ENCODE data around the gene SEPTIN5. TPM values are rescaled to one million over a fixed set of nuclear protein-coding genes. Genes with fewer than 3 reads are reported as not detected.

The SEPTIN5 gene
- total and polyA plus RNA-seq, 9 of the 15 experiments (the other 6 are each of a cell fraction or from before 2014, with no cell fraction given) = 0.03 to 195 (median 119) TPM

DNA sequence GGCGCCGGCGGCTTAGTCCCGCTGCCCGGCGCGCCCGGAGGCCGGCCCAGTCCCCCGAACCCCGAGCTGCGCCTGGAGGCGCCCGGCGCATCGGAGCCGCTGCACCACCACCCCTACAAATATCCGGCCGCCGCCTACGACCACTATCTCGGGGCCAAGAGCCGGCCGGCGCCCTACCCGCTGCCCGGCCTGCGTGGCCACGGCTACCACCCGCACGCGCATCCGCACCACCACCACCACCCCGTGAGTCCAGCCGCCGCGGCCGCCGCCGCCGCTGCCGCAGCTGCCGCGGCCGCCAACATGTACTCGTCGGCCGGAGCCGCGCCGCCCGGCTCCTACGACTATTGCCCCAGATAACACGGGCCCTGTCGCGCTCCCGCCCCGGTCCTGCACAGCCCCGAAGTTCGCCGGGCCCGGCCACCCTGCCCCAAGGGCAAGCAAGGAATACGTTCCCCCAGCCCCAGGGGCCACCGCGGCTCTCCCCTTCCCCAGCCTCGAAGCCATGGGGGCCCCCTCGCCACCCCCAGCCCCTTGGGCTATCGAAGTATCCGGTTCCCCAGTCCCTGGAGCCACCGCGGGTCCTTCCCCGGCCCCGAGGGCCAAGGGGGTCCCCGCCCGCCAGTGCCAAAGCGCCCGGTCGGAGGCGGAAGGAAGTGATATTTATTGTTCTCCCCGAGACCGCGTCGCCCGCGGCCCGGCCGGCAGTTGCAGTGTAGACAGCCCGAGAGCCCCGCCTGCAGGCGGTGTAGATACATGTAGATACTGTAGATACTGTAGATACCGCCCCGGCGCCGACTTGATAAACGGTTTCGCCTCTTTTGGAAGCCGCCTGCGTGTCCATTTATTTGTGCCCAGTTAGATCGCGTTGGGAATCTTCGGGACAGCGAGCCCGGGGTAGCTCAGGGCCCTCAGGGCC is 52.5 kb downstream of the SEPTIN5 start (continued):
- TF ChIP-seq, protein P1, sequence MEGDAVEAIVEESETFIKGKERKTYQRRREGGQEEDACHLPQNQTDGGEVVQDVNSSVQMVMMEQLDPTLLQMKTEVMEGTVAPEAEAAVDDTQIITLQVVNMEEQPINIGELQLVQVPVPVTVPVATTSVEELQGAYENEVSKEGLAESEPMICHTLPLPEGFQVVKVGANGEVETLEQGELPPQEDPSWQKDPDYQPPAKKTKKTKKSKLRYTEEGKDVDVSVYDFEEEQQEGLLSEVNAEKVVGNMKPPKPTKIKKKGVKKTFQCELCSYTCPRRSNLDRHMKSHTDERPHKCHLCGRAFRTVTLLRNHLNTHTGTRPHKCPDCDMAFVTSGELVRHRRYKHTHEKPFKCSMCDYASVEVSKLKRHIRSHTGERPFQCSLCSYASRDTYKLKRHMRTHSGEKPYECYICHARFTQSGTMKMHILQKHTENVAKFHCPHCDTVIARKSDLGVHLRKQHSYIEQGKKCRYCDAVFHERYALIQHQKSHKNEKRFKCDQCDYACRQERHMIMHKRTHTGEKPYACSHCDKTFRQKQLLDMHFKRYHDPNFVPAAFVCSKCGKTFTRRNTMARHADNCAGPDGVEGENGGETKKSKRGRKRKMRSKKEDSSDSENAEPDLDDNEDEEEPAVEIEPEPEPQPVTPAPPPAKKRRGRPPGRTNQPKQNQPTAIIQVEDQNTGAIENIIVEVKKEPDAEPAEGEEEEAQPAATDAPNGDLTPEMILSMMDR (IDR thresholded peaks at IDR 0.05 in 2 of 3, conservative IDR thresholded peaks at IDR 0.05 in 1 of 3; ENCODE audit: insufficient read depth in 2 of 3, low read depth in 1 of 3, low read length in 3 of 3) = peak; percentile 71 to 79 (median 75)
- TF ChIP-seq, protein P2, sequence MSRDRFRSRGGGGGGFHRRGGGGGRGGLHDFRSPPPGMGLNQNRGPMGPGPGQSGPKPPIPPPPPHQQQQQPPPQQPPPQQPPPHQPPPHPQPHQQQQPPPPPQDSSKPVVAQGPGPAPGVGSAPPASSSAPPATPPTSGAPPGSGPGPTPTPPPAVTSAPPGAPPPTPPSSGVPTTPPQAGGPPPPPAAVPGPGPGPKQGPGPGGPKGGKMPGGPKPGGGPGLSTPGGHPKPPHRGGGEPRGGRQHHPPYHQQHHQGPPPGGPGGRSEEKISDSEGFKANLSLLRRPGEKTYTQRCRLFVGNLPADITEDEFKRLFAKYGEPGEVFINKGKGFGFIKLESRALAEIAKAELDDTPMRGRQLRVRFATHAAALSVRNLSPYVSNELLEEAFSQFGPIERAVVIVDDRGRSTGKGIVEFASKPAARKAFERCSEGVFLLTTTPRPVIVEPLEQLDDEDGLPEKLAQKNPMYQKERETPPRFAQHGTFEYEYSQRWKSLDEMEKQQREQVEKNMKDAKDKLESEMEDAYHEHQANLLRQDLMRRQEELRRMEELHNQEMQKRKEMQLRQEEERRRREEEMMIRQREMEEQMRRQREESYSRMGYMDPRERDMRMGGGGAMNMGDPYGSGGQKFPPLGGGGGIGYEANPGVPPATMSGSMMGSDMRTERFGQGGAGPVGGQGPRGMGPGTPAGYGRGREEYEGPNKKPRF (IDR thresholded peaks at IDR 0.05; ENCODE audit: low read depth, low read length) = no peak
- TF ChIP-seq SMARCA5 (IDR thresholded peaks at IDR 0.05) = no peak
- no peak for TF ChIP-seq ZNF354B (CRISPR knock-in tag; IDR thresholded peaks at IDR 0.05)
- no peak for TF ChIP-seq NEUROD1 (IDR thresholded peaks at IDR 0.05; ENCODE audit: borderline replicate concordance, low read depth, low read length, partially characterized antibody)
- TF ChIP-seq ZNF282 (CRISPR knock-in tag; IDR thresholded peaks at IDR 0.05) = no peak
- no peak for TF ChIP-seq ZNF23 (CRISPR knock-in tag; IDR thresholded peaks at IDR 0.05)
- no peak for TF ChIP-seq ZNF780A (CRISPR knock-in tag; IDR thresholded peaks at IDR 0.05)
- TF ChIP-seq HNRNPK (IDR thresholded peaks at IDR 0.05; ENCODE audit: low read depth, low read length, poor library complexity, severe bottlenecking) = no peak
- TF ChIP-seq CBX3 (IDR thresholded peaks at IDR 0.05; ENCODE audit: borderline replicate concordance in 1 of 2, low read length in 2 of 2) = no peak
- no peak for TF ChIP-seq GATAD2B (IDR thresholded peaks at IDR 0.05; ENCODE audit: borderline replicate concordance)
- TF ChIP-seq GABPB1 (CRISPR knock-in tag; IDR thresholded peaks at IDR 0.05) = no peak
- no peak for TF ChIP-seq ZNF77 (CRISPR knock-in tag; IDR thresholded peaks at IDR 0.05)
- no peak for TF ChIP-seq ZNF695 (CRISPR knock-in tag; IDR thresholded peaks at IDR 0.05)
- TF ChIP-seq MEF2D (tag; conservative IDR thresholded peaks at IDR 0.05; ENCODE audit: low read depth) = no peak
- TF ChIP-seq SREBF1 (IDR thresholded peaks at IDR 0.05; ENCODE audit: borderline replicate concordance, low read depth, low read length) = no peak
- no peak for TF ChIP-seq RBM15 (IDR thresholded peaks at IDR 0.05; ENCODE audit: insufficient read depth, low read length)
- TF ChIP-seq, protein P3, sequence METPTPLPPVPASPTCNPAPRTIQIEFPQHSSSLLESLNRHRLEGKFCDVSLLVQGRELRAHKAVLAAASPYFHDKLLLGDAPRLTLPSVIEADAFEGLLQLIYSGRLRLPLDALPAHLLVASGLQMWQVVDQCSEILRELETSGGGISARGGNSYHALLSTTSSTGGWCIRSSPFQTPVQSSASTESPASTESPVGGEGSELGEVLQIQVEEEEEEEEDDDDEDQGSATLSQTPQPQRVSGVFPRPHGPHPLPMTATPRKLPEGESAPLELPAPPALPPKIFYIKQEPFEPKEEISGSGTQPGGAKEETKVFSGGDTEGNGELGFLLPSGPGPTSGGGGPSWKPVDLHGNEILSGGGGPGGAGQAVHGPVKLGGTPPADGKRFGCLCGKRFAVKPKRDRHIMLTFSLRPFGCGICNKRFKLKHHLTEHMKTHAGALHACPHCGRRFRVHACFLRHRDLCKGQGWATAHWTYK (CRISPR knock-in tag; IDR thresholded peaks at IDR 0.05) = no peak
- no peak for TF ChIP-seq MAFF (IDR thresholded peaks at IDR 0.05; ENCODE audit: low read length)
- TF ChIP-seq, protein P4, sequence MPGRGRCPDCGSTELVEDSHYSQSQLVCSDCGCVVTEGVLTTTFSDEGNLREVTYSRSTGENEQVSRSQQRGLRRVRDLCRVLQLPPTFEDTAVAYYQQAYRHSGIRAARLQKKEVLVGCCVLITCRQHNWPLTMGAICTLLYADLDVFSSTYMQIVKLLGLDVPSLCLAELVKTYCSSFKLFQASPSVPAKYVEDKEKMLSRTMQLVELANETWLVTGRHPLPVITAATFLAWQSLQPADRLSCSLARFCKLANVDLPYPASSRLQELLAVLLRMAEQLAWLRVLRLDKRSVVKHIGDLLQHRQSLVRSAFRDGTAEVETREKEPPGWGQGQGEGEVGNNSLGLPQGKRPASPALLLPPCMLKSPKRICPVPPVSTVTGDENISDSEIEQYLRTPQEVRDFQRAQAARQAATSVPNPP (IDR thresholded peaks at IDR 0.05; ENCODE audit: borderline replicate concordance, insufficient read depth, insufficient read length) = no peak
- TF ChIP-seq FOXJ3 (CRISPR knock-in tag; IDR thresholded peaks at IDR 0.05) = no peak
